H1 (cell line): ENCODE data around the gene KCNJ16. TPM values are rescaled to one million over a fixed set of nuclear protein-coding genes. Genes with fewer than 3 reads are reported as not detected.

Source experiments
- E2F6 ChIP-seq: IDR thresholded peaks from 2 replicates; pipeline ENCODE4 v1.6.1; 2012; ENCODE audit warnings: inconsistent platforms
- JUN ChIP-seq: IDR thresholded peaks from 2 replicates; pipeline ENCODE4 v1.6.1; 2011; ENCODE audit warnings: low read depth, mild to moderate bottlenecking, improper control_type of control experiment, low read length
- PHF8 ChIP-seq: fragments of 200-600 bp; sonication (generic); conservative IDR thresholded peaks from 2 replicates; pipeline ENCODE4 v1.7.1; 2012; ENCODE audit warnings: low read depth, mild to moderate bottlenecking, inconsistent platforms, low read length, moderate library complexity
- SIX5 ChIP-seq: IDR thresholded peaks from 2 replicates; pipeline ENCODE4 v1.6.1; 2011; ENCODE audit warnings: mild to moderate bottlenecking, low read depth, low read length
- YY1 ChIP-seq: IDR thresholded peaks from 2 replicates; pipeline ENCODE4 v1.6.1; 2011; ENCODE audit warnings: low read depth, mild to moderate bottlenecking, low read length
- polyA plus RNA-seq, 7 experiments: library from polyadenylated mRNA; depleted of rRNA in 3 of 7; stranded (reverse) in 5 of 7; unstranded in 2 of 7; fragments of >200 nt in 5 of 7; fragments of 200-250 nt in 2 of 7; gene quantifications; 1 replicate in 5 of 7; 2 replicates in 1 of 7; 4 replicates in 1 of 7; pipeline versions ENCODE4 v1.2.1 to v1.2.3, GENCODE V29; 2011 to 2013; ENCODE audit warnings: missing spikeins in 2 of 7, mixed read lengths in 2 of 7
- total RNA-seq: library from RNA; stranded (reverse); fragmentation: NEBNext Ultra II Directional; extraction: Animal tissue kit (Norgen Biotek cat#: 25700); gene quantifications from 2 replicates; pipeline ENCODE4 v1.2.1, GENCODE V29; 2021
- TF ChIP-seq, protein P1 (sequence below), 3 experiments: IDR thresholded peaks; 1 replicate in 2 of 3; 2 replicates in 1 of 3; pipeline versions ENCODE4 v1.5.1 to v1.6.1; 2011; ENCODE audit warnings: low read length in 3 of 3, mild to moderate bottlenecking in 3 of 3, inconsistent platforms in 2 of 3, low read depth in 1 of 3, moderate library complexity in 1 of 3; ENCODE audit not compliant: insufficient read depth in 1 of 3; ENCODE audit errors: control extremely low read depth in 1 of 3
- TF ChIP-seq, protein P2 (sequence below): IDR thresholded peaks from 2 replicates; pipeline ENCODE4 v1.6.1; 2011; ENCODE audit warnings: low read depth, mild to moderate bottlenecking, low read length; ENCODE audit not compliant: insufficient read depth

The KCNJ16 gene
- total and polyA plus RNA-seq, 2 of the 8 experiments (the other 6 are each of a cell fraction or from before 2014, with no cell fraction given): not detected

DNA sequence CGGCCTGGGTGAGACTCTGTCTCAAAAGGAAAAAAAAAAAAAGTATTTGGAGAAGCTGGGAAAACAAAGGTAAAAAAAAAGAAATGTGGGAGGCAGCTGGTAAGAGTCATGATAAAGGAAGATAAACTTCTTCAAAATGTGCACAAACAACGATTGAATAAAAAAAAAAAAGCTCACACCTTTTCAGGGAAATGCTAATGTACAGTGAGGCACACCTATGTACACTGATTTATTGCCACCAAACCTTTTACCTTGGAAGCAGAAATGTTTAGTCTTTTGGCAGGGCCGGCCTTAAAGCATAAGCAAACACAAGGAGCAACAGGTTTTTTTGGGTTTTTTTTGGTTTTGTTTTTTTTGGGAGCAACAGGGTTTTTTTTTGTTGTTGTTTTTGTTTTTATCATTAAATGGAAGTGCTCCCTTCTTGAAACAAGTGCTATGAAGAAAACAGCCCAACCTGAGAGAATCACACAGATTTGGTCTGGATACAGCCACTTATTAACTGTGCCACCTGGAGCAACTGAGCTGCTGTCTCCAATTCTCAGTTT, 64.5 kb downstream of the KCNJ16 start (continued):
- TF ChIP-seq, protein P1, sequence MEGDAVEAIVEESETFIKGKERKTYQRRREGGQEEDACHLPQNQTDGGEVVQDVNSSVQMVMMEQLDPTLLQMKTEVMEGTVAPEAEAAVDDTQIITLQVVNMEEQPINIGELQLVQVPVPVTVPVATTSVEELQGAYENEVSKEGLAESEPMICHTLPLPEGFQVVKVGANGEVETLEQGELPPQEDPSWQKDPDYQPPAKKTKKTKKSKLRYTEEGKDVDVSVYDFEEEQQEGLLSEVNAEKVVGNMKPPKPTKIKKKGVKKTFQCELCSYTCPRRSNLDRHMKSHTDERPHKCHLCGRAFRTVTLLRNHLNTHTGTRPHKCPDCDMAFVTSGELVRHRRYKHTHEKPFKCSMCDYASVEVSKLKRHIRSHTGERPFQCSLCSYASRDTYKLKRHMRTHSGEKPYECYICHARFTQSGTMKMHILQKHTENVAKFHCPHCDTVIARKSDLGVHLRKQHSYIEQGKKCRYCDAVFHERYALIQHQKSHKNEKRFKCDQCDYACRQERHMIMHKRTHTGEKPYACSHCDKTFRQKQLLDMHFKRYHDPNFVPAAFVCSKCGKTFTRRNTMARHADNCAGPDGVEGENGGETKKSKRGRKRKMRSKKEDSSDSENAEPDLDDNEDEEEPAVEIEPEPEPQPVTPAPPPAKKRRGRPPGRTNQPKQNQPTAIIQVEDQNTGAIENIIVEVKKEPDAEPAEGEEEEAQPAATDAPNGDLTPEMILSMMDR (IDR thresholded peaks at IDR 0.05; ENCODE audit: control extremely low read depth in 1 of 3, insufficient read depth in 1 of 3, low read depth in 1 of 3, low read length in 3 of 3): no peak
- TF ChIP-seq E2F6: no peak
- TF ChIP-seq, protein P2, sequence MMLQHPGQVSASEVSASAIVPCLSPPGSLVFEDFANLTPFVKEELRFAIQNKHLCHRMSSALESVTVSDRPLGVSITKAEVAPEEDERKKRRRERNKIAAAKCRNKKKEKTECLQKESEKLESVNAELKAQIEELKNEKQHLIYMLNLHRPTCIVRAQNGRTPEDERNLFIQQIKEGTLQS: no peak
- no peak for TF ChIP-seq YY1
- TF ChIP-seq JUN: no peak
- TF ChIP-seq PHF8: no peak
- no peak for TF ChIP-seq SIX5
